Embryonic facial prominence (tissue), 1 donor: Measurements from ENCODE around the gene DARS1.
A peak's percentile ranks its signal among the peaks of the same experiment; 100 is the strongest.

Experiments used
- DNase-seq: peaks from one replicate; pipeline ENCODE4 v3.0.0-alpha.2; 2016; ENCODE audit errors: extremely low spot score

DARS1 gene

DNA sequence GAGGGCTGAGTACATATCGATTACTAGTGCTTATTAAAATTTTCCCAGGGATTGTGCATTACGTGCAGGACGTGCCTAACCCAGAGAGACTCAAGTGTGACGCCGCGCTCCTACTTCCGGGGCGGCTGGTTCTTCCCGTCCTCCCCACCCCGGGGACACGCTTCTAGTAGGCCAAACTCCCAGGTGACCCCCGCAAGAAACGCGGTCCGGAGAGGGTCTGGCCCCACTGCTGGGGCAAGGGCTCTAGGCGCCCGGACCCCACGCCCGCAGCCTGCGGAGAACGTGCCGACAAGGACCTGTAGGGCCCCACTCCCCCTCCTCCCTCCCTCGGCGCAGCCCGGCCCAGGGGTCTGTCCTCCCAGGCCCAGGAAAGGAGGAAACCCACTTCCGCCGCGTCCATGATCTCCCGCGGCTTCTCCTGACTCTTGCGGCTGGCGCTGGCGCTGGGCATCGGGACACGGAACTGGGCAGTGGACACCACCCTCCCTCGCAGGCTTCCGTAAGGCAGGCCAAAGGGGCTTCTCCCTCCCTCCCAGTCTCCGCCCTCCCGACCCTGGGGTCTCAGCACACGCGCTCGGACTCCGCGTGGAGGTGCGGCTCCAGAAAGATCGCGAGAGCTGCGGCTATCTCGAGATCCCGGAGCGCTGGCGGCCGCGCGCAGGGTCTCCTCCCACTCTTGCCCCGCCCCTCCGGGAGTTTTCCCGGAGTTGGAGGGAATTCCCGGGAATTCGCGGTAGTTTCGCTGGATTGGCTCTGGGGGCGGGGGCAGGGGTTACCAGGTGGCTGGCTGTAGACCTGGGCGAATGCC lies at the start of gene DARS1:
DARS1 (minus strand) TSS at position 609 of the 808 bp plus-strand sequence; CDS start at position 451, 158 bp downstream.
- DNase-seq = peak; percentile 92

DNA sequence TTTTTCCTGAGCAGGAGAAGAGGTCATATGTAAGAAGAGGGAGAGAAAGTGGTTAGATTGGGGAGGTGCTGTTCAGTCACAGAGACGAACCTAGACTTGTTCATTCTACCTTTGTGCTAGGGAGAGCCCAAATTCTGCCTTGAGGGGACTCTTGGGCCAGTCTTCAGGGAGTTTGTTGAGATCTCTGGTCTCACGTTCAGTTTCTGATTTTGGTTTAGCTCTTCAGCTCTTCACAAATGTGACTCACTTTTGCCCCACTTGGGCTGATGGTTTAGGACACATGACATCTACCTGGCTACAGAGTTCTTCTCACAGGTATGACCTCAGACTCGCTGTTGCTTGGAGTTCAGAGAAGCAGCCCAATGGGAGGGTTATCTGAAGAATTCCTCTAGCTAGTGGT lies 49.2 kb upstream of the DARS1 start:
- no peak for DNase-seq

DNA sequence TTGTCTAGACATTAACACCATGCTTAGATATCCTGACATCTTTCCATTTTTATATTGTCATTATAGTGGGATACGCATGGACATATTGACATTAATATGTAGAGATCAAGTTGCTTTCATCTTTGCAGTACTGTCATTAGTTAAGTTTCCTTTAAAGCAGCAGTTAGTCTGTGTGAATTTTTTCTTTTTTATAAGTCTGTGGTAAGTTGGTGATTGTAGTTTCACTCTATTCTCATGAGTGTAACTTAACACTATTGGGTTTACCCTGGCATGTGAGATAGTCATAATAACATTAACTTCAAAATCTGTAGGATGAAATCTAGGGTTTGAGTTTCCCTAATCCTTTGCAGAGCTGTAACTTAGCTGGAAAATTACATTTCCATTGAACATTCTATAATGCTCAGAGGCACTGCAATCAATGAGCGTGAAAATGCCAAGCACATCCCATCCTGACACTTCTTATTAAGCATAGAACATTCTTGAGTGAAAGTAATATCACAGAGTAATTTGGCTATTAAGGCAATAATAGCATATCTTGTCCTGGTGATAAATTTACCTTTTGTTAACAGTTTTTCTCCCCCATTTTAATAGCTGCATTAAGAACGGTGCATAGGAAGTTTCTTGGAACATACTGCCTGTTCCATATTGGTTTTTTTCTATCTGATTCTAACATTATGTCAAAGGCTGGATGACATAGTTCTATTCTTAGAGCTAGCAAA lies 47.5 kb upstream of the DARS1 start:
- DNase-seq = no peak

DNA sequence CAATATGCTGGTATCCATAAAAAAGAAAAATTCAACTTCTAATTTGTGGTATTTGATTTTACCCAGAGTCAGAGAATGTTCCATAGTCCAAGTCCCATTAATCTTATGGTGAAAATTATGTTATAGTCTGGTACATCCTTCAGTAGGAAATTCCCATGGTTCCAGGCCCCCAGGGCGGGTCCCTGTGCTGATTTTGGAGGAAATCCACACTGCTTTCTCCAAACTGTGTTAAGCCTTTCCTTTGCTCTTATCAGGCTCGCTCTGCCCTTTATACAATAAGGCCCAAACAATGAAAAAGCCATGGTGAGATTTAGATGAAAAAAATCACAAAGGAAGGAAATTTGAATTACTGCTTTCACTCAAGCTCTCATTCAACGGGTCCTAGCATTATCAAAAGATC lies 46.8 kb upstream of the DARS1 start:
- DNase-seq = no peak

DNA sequence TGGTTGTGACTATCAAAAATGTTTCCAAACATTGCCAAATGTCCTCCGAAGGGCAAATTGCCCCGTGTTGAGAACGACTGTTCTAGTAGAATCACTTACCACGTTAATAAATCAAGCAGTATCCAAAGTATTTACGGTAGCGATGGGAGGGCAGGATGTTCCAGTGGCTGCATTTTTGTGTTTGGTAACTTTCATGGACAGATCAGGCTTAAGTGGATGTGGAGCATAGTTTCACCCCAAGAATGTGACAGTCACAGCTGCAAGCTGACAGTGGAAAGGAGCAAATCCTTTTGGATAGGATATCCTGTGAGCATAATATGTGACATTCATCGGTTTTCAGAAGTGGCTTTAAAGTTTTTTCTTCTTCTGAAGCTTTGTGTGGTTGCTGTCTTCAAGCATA lies 46.3 kb upstream of the DARS1 start:
- no peak for DNase-seq

DNA sequence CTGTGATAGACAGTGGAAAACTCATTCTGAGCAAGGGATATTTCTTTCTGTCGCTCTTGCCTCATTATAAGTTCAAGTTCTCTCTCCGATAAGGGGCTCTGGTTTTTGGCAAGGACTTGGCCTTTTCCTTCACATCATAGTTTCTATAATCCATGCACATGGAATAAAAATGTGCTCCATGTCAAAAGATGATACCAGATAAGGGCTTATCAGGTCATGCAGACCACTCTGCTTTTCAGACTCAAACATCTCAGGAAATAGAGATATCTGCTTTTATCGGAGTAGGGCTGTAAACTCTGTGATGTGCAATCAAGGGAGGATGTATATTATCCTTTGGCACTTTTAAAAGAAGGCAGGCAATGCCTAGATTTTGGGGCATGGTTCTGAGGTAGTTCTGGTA lies 45.0 kb upstream of the DARS1 start:
- DNase-seq = no peak

DNA sequence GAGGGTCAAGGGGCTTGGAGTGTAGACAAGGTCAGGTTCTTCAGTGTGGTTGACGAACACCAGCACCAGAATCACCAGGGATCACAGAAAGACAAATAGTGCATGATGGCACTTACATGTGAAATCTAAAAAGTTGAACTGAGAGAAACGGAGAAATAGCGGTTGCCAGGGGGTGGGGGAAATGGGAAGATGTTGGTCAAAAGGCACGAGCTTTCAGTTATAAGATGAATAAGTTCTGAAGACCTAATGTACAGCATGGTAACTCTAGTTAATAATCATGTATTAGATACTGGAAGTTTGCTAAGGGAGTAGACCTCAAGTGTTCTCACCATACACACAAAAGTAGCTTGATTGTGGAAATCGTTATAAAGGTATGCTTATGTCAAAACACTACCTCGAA lies 43.7 kb upstream of the DARS1 start:
- no peak for DNase-seq

DNA sequence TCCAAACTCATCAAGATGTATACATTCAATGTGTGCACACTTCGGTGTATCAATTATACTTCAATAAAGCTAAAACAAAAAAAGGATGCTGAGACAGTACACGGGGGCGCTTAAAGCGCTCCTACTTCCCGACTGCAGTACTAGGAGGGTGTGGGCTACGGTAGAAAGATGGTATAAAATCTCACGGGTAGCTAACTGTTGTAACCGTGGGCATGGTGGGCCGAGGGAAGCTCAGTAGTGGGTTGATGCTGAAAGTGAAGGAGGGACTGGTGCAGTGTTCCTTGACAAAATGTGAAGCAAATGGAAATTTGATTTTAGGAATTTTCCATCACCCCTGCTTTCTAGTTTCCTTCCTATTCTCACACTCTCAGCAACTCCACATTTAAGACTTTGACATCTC lies 42.6 kb upstream of the DARS1 start:
- no peak for DNase-seq

DNA sequence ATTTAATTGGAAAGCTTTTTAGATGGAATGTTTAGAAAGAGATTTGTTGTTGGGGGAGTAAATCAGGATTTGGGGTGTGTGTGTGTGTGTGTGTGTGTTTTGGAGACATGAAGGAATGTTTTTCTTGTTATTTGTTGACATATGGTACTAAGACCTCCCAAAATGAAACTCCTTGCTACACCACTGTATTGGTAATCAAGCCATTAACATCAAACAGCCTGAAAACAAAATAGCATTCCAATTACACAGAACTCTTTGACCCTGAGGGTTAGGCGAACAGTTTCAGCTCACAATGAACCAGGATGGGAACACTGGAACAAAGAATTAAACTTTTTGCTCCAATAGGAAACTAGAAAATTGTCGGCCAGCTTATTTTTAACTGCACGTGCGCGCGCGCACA lies 41.7 kb upstream of the DARS1 start:
- no peak for DNase-seq

DNA sequence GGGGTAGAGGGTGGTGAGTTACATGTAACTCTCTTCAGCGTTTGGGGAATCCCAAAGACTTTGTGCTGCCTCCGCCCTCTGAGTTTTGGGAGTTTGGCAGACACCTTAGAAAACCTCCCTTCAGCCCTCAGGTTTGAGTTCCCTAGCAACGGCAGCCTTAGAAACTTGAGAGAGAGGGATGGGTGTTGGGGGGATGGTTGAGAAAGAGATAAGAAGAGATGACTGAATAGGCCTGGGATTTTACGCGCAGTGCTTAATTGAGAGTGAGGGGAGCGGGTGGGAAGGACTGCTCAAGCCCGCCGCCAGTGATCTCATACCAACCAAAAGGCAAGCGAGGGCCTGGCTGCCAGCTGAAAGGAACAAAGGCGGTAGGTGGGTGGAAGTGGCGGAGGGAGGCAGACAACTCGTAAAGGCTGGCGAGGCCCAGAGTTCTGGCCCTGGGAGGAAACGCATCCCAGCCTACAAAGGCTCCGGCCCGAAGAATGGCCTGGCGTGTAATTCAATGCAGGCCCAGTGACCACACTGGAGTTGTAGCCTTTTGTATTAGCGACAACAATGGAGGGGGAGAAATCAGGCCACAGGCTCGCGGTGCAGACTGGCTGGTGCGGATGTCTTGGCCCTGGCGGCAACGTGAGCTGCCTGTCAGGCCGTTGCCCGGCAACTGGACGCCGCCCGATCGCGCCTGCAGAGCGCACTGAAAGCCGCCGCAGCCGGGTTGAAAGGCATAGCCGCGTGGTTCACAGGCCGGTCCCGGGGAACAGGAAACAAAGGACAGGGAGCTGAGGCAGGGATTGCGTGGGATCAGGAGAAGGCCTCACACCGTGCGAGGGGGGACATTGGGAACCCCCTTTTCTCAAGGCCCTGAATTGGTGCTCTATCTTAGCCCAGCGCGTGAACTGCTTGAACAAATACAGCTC lies 39.9 kb upstream of the DARS1 start:
- DNase-seq = peak; percentile 26

DNA sequence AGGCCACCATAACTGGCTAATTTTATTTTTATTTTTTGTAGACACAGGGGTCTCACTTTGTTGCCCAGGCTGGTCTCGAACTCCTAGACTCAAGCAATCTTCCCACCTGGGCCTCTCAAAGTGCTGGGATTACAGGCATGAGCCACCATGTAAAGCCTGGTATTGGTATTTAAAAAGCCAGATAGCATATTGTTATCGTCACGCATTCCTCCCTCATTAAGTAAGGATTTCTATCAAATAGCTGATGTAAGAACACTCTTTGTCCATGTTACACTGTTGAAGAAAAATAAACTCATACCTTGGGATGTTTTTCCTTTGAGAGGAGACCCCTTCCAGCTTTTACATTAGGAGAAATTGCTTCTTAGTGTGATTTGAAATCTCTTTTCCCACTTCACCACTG lies 39.2 kb upstream of the DARS1 start:
- no peak for DNase-seq

DNA sequence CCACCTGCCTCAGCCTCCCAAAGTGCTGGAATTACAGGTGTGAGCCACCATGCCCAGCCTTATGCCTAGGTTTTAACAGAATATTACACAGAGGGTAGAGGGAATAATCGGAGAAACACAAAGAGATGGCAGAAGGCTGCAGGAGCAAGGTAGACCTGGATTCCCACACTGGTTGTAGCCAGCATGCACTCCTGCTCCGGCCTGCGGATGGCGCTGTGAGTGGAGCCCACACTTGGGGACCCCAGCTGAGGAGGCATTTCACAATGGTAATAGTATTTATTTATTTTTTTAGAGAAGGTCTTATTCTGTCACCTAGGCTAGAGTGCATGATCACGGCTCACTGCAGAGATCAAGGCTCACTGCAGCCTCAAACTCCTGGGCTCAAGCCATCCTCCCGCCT lies 38.8 kb upstream of the DARS1 start:
- DNase-seq = no peak

DNA sequence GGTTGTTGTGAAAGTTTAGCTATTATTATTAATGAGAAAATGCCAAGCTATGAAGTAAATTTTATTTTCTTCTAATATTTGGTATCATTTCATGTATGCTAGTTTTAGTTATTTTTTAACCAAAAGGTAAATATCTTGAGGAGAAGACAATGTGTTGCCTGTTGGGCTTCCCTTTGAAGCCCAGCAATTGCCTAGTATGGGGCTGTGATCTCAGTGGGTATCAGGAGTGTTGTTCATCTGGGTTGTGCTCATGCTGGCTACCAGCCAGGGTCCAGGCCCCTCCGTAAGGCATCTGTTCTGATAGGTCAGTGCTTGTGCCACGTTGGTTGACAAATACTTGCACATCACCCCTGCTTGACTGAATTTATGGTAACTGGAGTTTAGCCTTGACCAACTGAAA lies 38.0 kb upstream of the DARS1 start:
- no peak for DNase-seq

DNA sequence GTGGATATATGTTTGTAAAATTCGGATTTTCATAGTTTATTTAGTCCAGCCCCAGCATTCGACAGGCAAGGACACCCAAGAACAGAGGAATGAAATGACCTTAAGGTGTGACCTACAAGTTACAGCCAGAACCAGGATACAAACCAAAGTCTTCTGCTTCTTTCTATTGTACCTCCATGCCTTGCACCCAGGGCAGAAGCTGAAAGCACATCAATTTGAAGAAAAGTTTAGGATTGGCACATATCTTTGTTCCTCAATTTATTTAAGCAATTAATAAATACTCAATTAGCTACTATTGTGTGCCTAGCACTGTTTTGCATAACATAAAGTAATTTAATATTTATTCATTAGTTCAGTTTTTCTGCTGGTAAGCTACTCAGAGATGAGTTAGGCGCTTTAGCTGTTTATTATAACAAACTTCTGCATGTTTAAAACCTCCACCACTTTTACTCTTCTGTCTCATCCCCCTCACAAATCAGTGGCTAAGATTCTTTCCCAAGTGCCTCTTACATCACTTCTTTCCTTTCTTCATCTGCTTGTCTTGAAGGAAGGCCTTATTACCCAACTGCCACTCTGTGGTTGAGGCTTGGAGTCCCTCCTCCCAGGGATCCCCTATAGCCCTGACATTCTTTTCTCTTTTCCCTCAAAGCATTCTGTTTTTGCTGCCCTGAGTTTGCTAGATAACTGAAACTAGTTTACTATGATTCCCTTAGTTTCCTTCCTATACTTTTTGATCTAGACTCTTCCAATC lies 37.1 kb upstream of the DARS1 start:
- no peak for DNase-seq

DNA sequence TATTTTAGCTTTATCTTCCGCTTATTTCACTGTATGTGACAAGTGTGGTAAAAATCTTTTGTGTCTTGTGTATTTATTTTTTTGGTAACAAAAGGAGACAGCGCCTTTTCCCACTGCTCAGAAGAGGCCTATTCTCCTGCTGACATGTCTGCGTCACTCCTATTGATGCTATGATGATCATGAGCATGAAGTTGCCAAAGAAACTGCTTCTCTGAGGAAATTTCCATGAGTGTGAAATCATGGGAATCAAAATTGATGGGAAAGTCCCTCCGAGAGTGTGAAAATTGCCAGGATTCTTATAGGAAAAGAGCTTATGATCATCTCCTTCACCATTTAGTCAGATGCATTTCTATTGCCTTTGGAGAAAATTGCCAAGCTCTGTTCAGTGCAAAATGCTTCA lies 36.5 kb upstream of the DARS1 start:
- DNase-seq = no peak

DNA sequence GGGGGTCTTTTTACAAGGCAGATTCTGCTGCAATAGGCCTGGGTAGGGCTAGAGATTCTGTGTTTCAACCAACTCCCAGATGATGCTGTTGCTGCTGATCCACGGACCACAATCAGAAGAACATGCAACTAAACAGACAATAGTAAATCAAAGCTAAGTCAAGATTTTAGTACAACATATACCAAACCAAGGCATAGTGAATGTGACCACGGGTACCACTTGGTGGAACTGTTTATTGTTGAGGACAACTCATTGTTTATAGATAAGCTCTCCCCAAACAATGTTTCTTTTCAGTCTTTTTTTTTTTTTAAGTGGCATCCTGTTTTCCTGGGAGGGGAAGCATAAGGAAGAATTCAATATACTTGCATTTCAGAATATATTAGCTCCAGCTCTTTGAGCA lies 36.0 kb upstream of the DARS1 start:
- no peak for DNase-seq

DNA sequence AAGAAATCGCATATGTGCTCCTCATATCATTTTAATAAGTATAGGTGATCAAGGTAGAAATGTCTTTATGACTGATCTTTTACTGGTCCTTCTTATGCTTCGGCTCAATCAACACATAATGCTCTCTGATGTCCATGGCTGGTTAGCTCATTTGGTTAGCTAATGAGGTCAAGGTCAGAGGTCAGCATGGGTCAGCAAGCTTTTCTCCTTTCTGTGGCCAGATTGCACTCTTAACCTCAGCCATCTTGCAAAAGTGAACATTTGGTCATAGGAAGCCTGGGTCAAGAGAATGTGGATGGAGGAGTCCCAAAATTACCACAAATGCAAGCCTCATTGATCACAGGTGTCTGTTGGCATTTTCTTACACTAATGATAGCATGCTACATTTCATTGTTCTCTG lies 35.4 kb upstream of the DARS1 start:
- no peak for DNase-seq

DNA sequence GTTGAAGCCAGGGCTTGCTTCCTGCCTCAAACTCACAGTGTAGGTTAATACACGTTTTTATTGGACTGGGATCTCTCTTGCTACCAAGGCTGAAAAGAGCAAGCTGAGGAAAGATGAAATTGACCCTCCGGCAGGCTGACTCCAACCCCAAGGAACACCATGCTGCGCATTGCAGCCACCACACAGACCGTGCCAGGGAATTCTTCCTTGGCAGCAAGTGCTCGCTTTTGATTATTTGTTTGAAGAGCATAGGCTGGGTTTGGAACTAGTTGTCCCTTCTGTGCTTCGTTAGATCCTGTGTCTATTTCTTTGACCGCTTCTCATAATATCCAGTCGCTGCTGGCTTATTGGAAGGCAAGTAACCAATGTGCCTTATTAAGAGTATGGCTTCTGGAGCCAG lies 34.4 kb upstream of the DARS1 start:
- no peak for DNase-seq

DNA sequence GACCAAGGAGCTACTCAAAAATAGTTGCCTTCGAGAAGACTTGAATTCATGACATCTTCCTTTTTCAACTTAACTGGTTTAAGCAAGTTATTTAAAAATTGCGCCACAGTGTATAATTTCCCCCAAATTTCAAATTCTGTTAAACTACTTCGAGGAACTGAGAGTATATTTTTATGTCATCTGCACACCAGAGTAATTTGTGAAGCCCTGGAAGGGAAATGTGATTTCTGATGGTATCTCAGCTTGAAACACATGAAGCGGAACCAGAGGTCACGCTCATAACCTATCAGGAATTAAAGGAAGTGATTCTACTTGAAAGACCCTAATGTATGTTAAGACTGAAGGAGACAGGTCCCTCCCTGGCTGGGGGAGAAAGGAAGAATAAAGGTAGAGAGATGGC lies 33.9 kb upstream of the DARS1 start:
- no peak for DNase-seq

DNA sequence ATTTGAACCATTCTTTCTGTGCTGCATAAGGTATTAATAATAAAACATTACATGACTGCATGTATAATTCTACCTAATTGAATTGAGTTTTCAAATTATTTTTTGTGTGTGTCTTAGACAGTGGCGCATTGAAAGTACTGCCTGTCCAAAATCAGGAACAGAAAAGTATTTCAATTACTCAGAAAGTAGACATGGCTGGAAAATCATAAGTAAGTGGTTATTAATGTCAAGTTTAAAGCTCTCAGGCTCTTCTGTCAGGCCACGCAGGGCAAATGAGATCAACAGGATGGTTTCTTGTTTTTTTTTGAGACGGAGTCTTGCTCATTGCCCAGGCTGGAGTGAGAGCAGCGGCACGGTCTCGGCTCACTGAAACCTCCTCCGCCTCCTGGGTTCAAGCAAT lies 32.4 kb upstream of the DARS1 start:
- DNase-seq = no peak

DNA sequence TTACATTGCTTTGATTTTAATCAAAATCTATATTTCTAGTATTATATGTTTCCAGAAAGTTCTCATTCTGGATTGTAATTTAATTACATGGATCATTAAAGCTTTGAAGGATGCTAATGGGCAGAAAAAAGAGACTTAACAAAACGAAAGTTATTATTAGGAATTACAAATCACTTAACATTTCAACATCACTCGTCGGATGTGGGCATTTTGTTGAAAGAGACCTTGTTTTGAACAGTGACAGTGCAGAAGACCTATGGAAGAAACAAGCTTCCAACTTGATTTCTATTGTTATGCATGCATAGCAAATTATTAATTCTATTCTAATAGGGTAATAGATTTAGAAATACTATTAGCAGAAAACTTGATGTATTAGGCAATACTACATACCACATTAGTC lies 31.4 kb upstream of the DARS1 start:
- no peak for DNase-seq

DNA sequence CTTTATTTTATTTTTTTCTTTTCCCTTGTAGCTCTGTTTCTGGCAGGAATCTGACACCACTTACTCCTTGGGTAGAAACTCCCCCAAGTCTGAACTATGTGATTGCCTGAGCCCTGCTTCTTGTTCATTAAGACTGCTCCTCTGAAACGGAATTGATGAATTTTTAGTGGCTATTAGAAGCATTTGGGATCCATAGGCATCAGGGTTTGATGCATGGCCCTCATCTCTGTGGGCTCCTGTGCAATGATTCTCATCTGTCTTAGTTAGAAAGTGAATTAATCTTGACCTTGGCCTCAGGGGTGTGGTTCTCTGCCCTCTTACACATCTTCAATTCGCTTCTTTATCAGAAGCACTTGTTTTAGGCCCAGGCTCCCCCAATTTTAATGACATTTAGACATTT lies 31.0 kb upstream of the DARS1 start:
- DNase-seq = no peak
